Activated naive CD8-positive, alpha-beta T cell treated with anti-CD3 and anti-CD28 coated beads, Interleukin-2, amount 10 ng/mL, durations not matched to agents 7 days and 5 days (primary cell): ENCODE data around the gene TLK2. TPM values are rescaled to one million over a fixed set of nuclear protein-coding genes. Genes with fewer than 3 reads are reported as not detected.

Experiments used
- ATAC-seq: fragments of 150-1000 bp; cut with Tn5 transposase; one replicate; pipeline ENCODE4 v1.10.0; 2021; ENCODE audit warnings: low read depth, moderate library complexity
- POLR2A ChIA-PET: fragments of 350-600 bp; sonication (Branson Sonifier 250); formaldehyde crosslinking; loops from one replicate; lab custom pipeline; 2021; ENCODE audit warnings: antibody characterized with exemption; lab: Charles Lee
- DNase-seq: peaks from one replicate; pipeline ENCODE4 v3.0.0; 2021
- H3K27ac Mint-ChIP-seq: one replicate; pipeline ENCODE4 v1.8.0; 2022; ENCODE audit warnings: mild to moderate bottlenecking, mixed read lengths
- H3K27me3 Mint-ChIP-seq: one replicate; pipeline ENCODE4 v1.8.0; 2022; ENCODE audit warnings: mild to moderate bottlenecking, moderate library complexity, mixed read lengths
- H3K36me3 Mint-ChIP-seq: one replicate; pipeline ENCODE4 v1.8.0; 2021; ENCODE audit warnings: mild to moderate bottlenecking, mixed read lengths
- H3K4me1 Mint-ChIP-seq: one replicate; pipeline ENCODE4 v1.8.0; 2021; ENCODE audit warnings: mixed read lengths
- H3K4me3 Mint-ChIP-seq: one replicate; pipeline ENCODE4 v1.8.0; 2022; ENCODE audit warnings: mild to moderate bottlenecking, moderate library complexity, mixed read lengths
- H3K9me3 Mint-ChIP-seq: one replicate; pipeline ENCODE4 v1.8.0; 2021; ENCODE audit warnings: mixed read lengths
- total RNA-seq, 2 experiments: library from RNA; stranded (reverse); gene quantifications; one replicate each; pipeline ENCODE4 v1.2.3, GENCODE V29; 2021

TLK2 gene
- total RNA-seq, 2 experiments from 2014 or later, result 47.1 to 59.3 TPM

DNA sequence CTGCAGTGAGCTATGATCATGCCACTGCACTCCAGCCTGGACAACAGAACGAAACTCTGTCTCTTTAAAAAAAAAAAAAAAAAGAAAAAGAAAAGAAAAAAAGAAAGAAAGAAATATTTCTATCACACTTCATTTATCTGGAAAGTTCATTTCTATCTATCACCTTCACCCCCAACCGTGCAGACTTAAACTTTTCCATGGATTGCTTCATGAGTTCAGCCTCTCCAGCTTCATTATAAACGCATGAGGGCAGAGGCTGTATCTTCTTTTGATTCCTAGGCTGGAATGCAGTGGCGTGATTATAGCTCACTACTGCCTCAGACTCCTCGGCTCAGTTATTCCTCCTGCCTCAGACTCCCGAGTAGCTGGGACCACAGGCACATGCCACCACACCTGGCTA is 177.0 kb downstream of the TLK2 start:
- Mint-ChIP-seq H3K27me3 (peaks cover 47% of the 10 kb centered on the region), H3K9me3 (peaks cover 6% of the 10 kb centered on the region), H3K4me1 (peaks cover 18% of the 10 kb centered on the region), H3K36me3 (no peaks in the 10 kb centered on the region), H3K4me3 (no peak overlapping the region), H3K27ac (no peak overlapping the region)
- POLR2A ChIA-PET, result interaction anchor here (0.9 kb wide), 1 partner anchor 764 kb away, joined by 4 read pairs; no protein-coding TSS in a partner anchor
- ATAC-seq (no peak), DNase-seq (no peak)

DNA sequence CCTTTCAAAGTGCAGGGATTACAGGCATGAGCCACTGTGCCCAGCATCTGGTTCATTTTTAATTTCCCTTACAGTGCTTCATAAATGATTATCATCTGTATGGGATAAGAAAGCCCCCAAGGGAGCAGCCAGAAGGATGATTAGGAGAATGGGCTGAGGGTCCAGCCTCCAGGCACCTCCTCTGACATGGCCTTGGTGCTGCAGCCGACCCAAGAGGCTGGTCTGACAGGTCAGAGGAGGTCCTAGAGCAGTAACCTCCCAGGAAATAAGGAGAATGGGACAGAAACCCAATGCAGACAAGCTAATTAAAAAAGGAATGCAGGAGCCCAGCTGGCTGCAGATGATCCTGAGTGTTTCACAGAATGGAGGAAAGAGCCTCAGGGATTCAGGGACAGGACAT is 177.8 kb downstream of the TLK2 start:
- H3K36me3 Mint-ChIP-seq, result peaks cover 4% of the 10 kb centered on the region
- POLR2A ChIA-PET, result no interaction called here
- no peak overlapping the region for H3K27ac Mint-ChIP-seq
- H3K9me3 Mint-ChIP-seq, result peaks cover 12% of the 10 kb centered on the region
- H3K27me3 Mint-ChIP-seq, result peaks cover 44% of the 10 kb centered on the region
- DNase-seq (no peak), ATAC-seq (no peak)
- H3K4me1 Mint-ChIP-seq, result peaks cover 18% of the 10 kb centered on the region
- H3K4me3 Mint-ChIP-seq, result no peak overlapping the region

DNA sequence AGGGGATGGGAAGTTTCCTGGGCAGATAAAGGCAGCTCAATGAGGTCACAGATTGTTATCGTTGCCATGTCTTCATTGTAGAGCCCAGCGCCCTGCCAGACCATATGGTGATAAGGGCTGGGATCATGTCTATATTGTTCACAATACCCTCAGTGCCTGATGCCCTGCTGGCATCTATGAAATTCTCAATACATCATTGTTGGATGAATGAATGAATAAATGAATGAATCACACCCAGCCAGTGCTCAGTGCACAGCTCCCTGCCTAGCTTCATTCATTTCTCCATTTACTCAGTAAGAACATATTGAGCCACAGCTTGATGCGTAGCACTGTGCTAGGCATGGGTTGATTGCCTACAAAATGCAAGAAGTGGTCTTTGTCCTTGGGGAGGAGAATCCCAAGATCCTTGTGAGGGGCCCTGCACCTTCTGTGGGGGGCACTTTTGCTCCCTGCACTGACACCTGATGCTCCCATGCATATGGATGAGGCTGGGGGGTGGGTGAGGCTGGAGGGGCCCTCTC is 178.6 kb downstream of the TLK2 start:
- no peak for DNase-seq

GRCh38 chr17:62657690-62658089 is 179.1 kb downstream of the TLK2 start:
- H3K4me3 Mint-ChIP-seq, result no peak overlapping the region
- POLR2A ChIA-PET, result no interaction called here

More for the DNA sequence above, 178.6 kb downstream of the TLK2 start:
- peaks cover 38% of the 10 kb centered on the region for H3K27me3 Mint-ChIP-seq
- no peak for ATAC-seq
- peaks cover 4% of the 10 kb centered on the region for H3K36me3 Mint-ChIP-seq
- H3K4me1 Mint-ChIP-seq, result peaks cover 12% of the 10 kb centered on the region
- POLR2A ChIA-PET, result no interaction called here
- H3K9me3 Mint-ChIP-seq, result peaks cover 13% of the 10 kb centered on the region
- H3K4me3 Mint-ChIP-seq, result no peak overlapping the region
- no peak overlapping the region for H3K27ac Mint-ChIP-seq

GRCh38 chr17:62658136-62658920 is 179.7 kb downstream of the TLK2 start:
- POLR2A ChIA-PET, result no interaction called here
- Mint-ChIP-seq H3K4me3 (no peak overlapping the region), H3K27ac (no peak overlapping the region), H3K36me3 (peaks cover 4% of the 10 kb centered on the region), H3K9me3 (peaks cover 13% of the 10 kb centered on the region), H3K4me1 (peaks cover 5% of the 10 kb centered on the region), H3K27me3 (peaks cover 36% of the 10 kb centered on the region)
- DNase-seq (no peak), ATAC-seq (no peak)

More at GRCh38 chr17:62657690-62658089, 179.1 kb downstream of the TLK2 start:
- Mint-ChIP-seq H3K4me1 (peaks cover 9% of the 10 kb centered on the region), H3K9me3 (peaks cover 13% of the 10 kb centered on the region), H3K36me3 (peaks cover 4% of the 10 kb centered on the region), H3K27me3 (peaks cover 34% of the 10 kb centered on the region), H3K27ac (no peak overlapping the region)
- no peak for DNase-seq
- ATAC-seq, result no peak

DNA sequence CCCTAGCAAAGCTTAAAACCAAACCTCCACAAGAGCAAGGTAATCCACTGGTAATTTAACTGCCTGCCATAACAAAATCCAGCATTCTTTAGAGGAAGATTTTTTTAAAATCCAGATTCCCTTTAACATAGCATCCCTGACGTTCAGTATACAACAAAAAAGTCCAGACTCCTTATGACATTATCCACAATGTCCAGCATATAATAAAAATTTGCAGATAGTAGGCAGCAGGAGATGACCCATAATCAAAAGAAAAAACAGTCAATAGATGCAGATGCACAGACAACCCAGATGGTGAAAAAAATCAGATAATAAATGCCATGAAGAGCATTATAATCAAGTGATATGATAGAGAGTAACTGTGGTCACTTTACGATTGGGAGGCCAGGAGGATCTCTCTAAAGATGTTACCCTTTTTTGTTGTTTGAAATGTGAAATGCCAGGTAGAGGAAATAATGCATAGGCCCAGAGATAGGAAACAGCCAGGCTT is 182.0 kb downstream of the TLK2 start:
- H3K27ac Mint-ChIP-seq, result no peak overlapping the region
- H3K9me3 Mint-ChIP-seq, result peaks cover 13% of the 10 kb centered on the region
- H3K27me3 Mint-ChIP-seq, result peaks cover 30% of the 10 kb centered on the region
- no peak overlapping the region for H3K4me3 Mint-ChIP-seq
- POLR2A ChIA-PET, result no interaction called here
- ATAC-seq (no peak), DNase-seq (no peak)
- no peaks in the 10 kb centered on the region for H3K4me1 Mint-ChIP-seq
- H3K36me3 Mint-ChIP-seq, result peaks cover 4% of the 10 kb centered on the region

DNA sequence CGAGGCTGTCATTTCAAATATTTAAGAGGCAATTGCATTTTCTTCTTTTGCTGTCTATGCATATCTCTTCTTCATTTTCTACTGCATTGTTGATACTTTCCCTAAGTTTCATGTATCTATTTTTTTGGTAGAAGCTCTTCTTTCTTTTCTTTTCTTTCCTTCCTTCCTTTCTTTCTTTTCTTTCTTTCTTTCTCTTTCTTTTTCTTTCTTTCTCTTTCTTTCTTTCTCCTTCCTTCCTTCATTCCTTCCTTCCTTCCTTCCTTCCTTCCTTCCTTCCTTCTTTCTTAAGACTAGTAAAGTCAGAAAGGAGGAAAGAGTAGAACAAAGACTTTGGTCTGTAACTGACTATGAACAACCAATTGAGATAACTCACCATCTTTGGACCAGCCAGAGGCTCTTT is 182.7 kb downstream of the TLK2 start:
- no peak for ATAC-seq
- H3K36me3 Mint-ChIP-seq, result peaks cover 4% of the 10 kb centered on the region
- DNase-seq, result no peak
- POLR2A ChIA-PET, result no interaction called here
- H3K27me3 Mint-ChIP-seq, result peaks cover 25% of the 10 kb centered on the region
- no peaks in the 10 kb centered on the region for H3K4me1 Mint-ChIP-seq
- H3K27ac Mint-ChIP-seq, result no peak overlapping the region
- H3K4me3 Mint-ChIP-seq, result no peak overlapping the region
- peaks cover 13% of the 10 kb centered on the region for H3K9me3 Mint-ChIP-seq

GRCh38 chr17:62662855-62663254 is 184.2 kb downstream of the TLK2 start:
- H3K4me3 Mint-ChIP-seq, result no peak overlapping the region
- POLR2A ChIA-PET, result no interaction called here
- no peak for ATAC-seq
- DNase-seq, result no peak
- peaks cover 25% of the 10 kb centered on the region for H3K27me3 Mint-ChIP-seq
- no peak overlapping the region for H3K27ac Mint-ChIP-seq
- peaks cover 4% of the 10 kb centered on the region for H3K36me3 Mint-ChIP-seq
- peaks cover 2% of the 10 kb centered on the region for H3K4me1 Mint-ChIP-seq
- H3K9me3 Mint-ChIP-seq, result peaks cover 13% of the 10 kb centered on the region

Other genes starting within 250 kb of the TLK2 start
- not detected for gene EFCAB3, start 98.3 kb upstream of the TLK2 start, total RNA-seq
- 10 to 100 TPM; 17.7 to 17.8 TPM for gene METTL2A, start 54.9 kb upstream of the TLK2 start, total RNA-seq
- 1 to 10 TPM; 1.6 to 2.4 TPM for gene MRC2, start 148.8 kb downstream of the TLK2 start, total RNA-seq